SK-N-SH (cell line): ENCODE results near the gene PCDH1.

Experiments used
- ELF1 ChIP-seq: IDR thresholded peaks from 2 replicates; pipeline ENCODE4 v1.4.0; 2012
- EZH2phosphoT487 ChIP-seq: fragments of 200-600 bp; sonication (generic); IDR thresholded peaks from 2 replicates; pipeline ENCODE4 v1.6.1; 2017; ENCODE audit warnings: low read depth, mixed run types, mild to moderate bottlenecking, antibody characterized with exemption, moderate library complexity, borderline replicate concordance
- FOXM1 ChIP-seq: IDR thresholded peaks from 2 replicates; pipeline ENCODE4 v1.4.0; 2012; ENCODE audit warnings: low read depth, mild to moderate bottlenecking
- NRF1 ChIP-seq: IDR thresholded peaks from 2 replicates; pipeline ENCODE4 v1.6.1; 2012; ENCODE audit warnings: low read depth, mild to moderate bottlenecking, low read length
- POLR2AphosphoS5 ChIP-seq: IDR thresholded peaks from 2 replicates; pipeline ENCODE4 v1.6.1; 2012; ENCODE audit warnings: low read depth, low read length
- RAD21 ChIP-seq: IDR thresholded peaks from 2 replicates; pipeline ENCODE4 v1.6.1; 2012; ENCODE audit warnings: mild to moderate bottlenecking, low read length
- RFX5 ChIP-seq: IDR thresholded peaks from 2 replicates; pipeline ENCODE4 v1.6.1; 2012; ENCODE audit warnings: mild to moderate bottlenecking, improper control_type of control experiment, low read length
- SIN3A ChIP-seq: IDR thresholded peaks from 2 replicates; pipeline ENCODE4 v1.6.1; 2012; ENCODE audit warnings: low read depth, mild to moderate bottlenecking, low read length, moderate library complexity, borderline replicate concordance
- SMC3 ChIP-seq: IDR thresholded peaks from 2 replicates; pipeline ENCODE4 v1.6.1; 2012; ENCODE audit warnings: low read depth, low read length, improper control_type of control experiment
- TAF1 ChIP-seq: IDR thresholded peaks from 2 replicates; pipeline ENCODE4 v1.6.1; 2012; ENCODE audit warnings: low read depth, mild to moderate bottlenecking, low read length, moderate library complexity, borderline replicate concordance
- TF ChIP-seq, protein P1 (sequence below): fragments of 200-600 bp; sonication (generic); IDR thresholded peaks from 2 replicates; pipeline ENCODE4 v1.6.1; 2017; ENCODE audit warnings: antibody characterized with exemption, mild to moderate bottlenecking, moderate library complexity
- TF ChIP-seq, protein P2 (sequence below): IDR thresholded peaks from 2 replicates; pipeline ENCODE4; 2012

DNA sequence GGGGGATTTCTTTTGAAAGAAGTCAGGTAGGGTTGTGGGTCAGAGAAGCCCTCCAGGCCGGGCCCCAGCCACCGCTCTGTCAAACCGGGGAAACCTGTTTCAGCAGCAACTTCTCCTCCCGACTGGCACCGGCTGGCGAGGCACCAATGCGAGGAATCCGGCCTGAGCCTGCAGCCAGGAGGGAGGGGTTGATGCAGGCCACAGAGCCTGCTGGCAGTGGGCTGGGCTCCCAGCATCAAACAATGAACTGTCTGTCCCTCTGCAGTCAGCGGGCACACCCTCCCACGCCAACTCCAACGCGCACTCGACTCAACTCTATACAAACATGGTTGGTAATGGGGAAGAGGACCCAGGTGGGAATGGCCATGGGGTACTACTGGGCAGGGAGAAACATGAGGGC is 12.1 kb downstream of the PCDH1 start:
- no peak for TF ChIP-seq TAF1
- TF ChIP-seq, protein P1, sequence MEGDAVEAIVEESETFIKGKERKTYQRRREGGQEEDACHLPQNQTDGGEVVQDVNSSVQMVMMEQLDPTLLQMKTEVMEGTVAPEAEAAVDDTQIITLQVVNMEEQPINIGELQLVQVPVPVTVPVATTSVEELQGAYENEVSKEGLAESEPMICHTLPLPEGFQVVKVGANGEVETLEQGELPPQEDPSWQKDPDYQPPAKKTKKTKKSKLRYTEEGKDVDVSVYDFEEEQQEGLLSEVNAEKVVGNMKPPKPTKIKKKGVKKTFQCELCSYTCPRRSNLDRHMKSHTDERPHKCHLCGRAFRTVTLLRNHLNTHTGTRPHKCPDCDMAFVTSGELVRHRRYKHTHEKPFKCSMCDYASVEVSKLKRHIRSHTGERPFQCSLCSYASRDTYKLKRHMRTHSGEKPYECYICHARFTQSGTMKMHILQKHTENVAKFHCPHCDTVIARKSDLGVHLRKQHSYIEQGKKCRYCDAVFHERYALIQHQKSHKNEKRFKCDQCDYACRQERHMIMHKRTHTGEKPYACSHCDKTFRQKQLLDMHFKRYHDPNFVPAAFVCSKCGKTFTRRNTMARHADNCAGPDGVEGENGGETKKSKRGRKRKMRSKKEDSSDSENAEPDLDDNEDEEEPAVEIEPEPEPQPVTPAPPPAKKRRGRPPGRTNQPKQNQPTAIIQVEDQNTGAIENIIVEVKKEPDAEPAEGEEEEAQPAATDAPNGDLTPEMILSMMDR = no peak
- TF ChIP-seq POLR2AphosphoS5 = no peak
- TF ChIP-seq RAD21 = no peak
- TF ChIP-seq ELF1 = no peak
- TF ChIP-seq RFX5 = no peak
- TF ChIP-seq FOXM1 = no peak
- no peak for TF ChIP-seq SIN3A
- no peak for TF ChIP-seq SMC3
- TF ChIP-seq EZH2phosphoT487 = no peak
- TF ChIP-seq, protein P2, sequence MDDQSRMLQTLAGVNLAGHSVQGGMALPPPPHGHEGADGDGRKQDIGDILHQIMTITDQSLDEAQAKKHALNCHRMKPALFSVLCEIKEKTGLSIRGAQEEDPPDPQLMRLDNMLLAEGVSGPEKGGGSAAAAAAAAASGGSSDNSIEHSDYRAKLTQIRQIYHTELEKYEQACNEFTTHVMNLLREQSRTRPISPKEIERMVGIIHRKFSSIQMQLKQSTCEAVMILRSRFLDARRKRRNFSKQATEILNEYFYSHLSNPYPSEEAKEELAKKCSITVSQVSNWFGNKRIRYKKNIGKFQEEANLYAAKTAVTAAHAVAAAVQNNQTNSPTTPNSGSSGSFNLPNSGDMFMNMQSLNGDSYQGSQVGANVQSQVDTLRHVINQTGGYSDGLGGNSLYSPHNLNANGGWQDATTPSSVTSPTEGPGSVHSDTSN = no peak
- no peak for TF ChIP-seq NRF1
